ENCODE measurements around the gene PPIL1.

PPIL1 gene

DNA sequence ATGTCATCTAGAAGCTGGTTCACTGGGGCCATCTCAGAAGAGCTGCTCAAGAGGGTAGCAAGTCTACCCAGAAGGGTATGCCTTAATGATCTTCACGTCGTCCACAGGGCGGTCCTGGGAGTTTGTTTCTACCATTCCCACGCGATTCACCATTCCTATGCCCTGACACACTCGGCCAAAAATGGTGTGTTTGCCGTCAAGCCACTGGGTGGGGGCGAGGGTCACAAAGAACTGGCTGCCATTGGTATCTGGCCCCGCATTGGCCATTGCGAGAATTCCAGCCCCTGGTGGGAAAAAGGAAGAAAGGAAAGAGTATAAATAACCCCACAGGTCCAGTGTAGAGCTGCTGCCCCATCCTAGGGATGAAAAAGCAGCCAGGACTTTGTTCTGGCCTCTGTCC, 18.9 kb downstream of the PPIL1 start:
- TF ChIP-seq EGR1 (IDR thresholded peaks at IDR 0.05), result no peak
- no peak for TF ChIP-seq FOXM1 (IDR thresholded peaks at IDR 0.05; ENCODE audit: borderline replicate concordance, low read depth)
- TF ChIP-seq, protein P1, sequence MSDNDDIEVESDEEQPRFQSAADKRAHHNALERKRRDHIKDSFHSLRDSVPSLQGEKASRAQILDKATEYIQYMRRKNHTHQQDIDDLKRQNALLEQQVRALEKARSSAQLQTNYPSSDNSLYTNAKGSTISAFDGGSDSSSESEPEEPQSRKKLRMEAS (IDR thresholded peaks at IDR 0.05), result no peak
- no peak for TF ChIP-seq CREB1 (IDR thresholded peaks at IDR 0.05; ENCODE audit: low read depth)
- TF ChIP-seq CEBPB (IDR thresholded peaks at IDR 0.05), result no peak
- no peak for TF ChIP-seq TAF1 (IDR thresholded peaks at IDR 0.05; ENCODE audit: low read depth)
- TF ChIP-seq YY1 (IDR thresholded peaks at IDR 0.05; ENCODE audit: low read depth), result no peak
- TF ChIP-seq, protein P2, sequence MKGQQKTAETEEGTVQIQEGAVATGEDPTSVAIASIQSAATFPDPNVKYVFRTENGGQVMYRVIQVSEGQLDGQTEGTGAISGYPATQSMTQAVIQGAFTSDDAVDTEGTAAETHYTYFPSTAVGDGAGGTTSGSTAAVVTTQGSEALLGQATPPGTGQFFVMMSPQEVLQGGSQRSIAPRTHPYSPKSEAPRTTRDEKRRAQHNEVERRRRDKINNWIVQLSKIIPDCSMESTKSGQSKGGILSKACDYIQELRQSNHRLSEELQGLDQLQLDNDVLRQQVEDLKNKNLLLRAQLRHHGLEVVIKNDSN (IDR thresholded peaks at IDR 0.05), result no peak
- TF ChIP-seq, protein P3, sequence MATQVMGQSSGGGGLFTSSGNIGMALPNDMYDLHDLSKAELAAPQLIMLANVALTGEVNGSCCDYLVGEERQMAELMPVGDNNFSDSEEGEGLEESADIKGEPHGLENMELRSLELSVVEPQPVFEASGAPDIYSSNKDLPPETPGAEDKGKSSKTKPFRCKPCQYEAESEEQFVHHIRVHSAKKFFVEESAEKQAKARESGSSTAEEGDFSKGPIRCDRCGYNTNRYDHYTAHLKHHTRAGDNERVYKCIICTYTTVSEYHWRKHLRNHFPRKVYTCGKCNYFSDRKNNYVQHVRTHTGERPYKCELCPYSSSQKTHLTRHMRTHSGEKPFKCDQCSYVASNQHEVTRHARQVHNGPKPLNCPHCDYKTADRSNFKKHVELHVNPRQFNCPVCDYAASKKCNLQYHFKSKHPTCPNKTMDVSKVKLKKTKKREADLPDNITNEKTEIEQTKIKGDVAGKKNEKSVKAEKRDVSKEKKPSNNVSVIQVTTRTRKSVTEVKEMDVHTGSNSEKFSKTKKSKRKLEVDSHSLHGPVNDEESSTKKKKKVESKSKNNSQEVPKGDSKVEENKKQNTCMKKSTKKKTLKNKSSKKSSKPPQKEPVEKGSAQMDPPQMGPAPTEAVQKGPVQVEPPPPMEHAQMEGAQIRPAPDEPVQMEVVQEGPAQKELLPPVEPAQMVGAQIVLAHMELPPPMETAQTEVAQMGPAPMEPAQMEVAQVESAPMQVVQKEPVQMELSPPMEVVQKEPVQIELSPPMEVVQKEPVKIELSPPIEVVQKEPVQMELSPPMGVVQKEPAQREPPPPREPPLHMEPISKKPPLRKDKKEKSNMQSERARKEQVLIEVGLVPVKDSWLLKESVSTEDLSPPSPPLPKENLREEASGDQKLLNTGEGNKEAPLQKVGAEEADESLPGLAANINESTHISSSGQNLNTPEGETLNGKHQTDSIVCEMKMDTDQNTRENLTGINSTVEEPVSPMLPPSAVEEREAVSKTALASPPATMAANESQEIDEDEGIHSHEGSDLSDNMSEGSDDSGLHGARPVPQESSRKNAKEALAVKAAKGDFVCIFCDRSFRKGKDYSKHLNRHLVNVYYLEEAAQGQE (IDR thresholded peaks at IDR 0.05; ENCODE audit: low read depth), result no peak
- TF ChIP-seq NFIC (IDR thresholded peaks at IDR 0.05), result no peak
- TF ChIP-seq EP300 (IDR thresholded peaks at IDR 0.05; ENCODE audit: borderline replicate concordance), result no peak
- no peak for TF ChIP-seq TEAD4 (IDR thresholded peaks at IDR 0.05)
- TF ChIP-seq TCF12 (IDR thresholded peaks at IDR 0.05; ENCODE audit: low read depth), result no peak

DNA sequence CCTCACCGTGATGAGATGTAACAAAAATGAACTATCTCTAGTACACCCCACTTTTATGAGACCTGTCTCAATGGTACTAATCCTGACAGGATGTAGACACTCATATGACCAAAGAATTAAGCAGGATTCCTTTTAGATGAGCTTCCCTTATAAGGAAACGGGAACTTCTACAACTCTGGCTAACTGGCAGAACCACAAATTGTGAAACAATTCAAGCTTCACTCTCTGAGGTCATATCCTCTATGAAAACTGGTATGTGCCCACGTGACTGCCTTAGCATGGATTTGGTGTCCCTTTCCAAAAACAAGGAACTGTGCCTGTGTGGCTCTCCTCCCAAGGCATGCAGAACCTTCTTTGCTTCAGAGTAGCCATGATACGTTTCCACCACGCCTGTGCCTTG, 21.3 kb downstream of the PPIL1 start:
- peak; percentile 57 for TF ChIP-seq TEAD4 (IDR thresholded peaks at IDR 0.05)
- TF ChIP-seq, protein P1 (IDR thresholded peaks at IDR 0.05), result 0 out of 2 replicates have a peak, but pooled peaks have one; percentile 12
- TF ChIP-seq CEBPB (IDR thresholded peaks at IDR 0.05), result peak; percentile 79
- TF ChIP-seq, protein P2 (IDR thresholded peaks at IDR 0.05), result peak; percentile 94
- no peak for TF ChIP-seq TAF1 (IDR thresholded peaks at IDR 0.05; ENCODE audit: low read depth)
- no peak for TF ChIP-seq TCF12 (IDR thresholded peaks at IDR 0.05; ENCODE audit: low read depth)
- no peak for TF ChIP-seq YY1 (IDR thresholded peaks at IDR 0.05; ENCODE audit: low read depth)
- no peak for TF ChIP-seq NFIC (IDR thresholded peaks at IDR 0.05)
- TF ChIP-seq FOXM1 (IDR thresholded peaks at IDR 0.05; ENCODE audit: borderline replicate concordance, low read depth), result no peak
- TF ChIP-seq CREB1 (IDR thresholded peaks at IDR 0.05; ENCODE audit: low read depth), result peak; percentile 55; the same call in 1 of the 2 replicates

DNA sequence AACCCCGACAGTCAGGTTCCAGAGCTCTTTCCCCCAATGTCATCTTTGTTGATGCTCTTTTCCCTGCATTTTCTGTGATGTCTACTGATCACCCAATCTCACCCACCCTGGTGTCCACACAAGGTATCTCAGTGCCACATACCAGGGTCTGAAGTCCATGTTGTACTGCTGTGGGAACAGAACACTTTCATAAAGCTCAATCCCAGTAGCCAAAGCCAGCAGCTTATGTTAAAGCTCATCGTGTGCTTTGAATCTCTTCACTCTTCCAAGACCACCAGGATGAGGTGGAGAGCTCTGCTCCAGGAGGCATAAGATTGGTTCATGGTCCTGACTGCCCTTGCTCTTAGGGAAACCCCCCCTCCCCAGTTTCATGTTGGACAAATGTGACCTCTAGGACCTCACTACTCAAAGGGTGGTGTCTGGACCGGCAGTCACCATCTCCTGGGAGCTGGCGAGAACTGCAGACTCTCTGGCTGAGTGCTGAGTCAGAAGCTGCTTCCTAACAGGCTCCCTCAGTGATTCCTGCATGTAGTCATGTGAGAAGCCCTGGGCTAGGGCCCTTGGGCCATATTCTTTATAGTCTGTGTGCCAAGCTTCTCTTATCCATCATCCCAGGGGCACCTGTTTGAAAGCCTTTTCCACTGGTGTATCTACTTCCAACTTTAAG, 22.0 kb downstream of the PPIL1 start:
- TF ChIP-seq TAF1 (IDR thresholded peaks at IDR 0.05; ENCODE audit: low read depth), result no peak
- no peak for TF ChIP-seq RAD21 (IDR thresholded peaks at IDR 0.05; ENCODE audit: low read depth)
- TF ChIP-seq, protein P3 (IDR thresholded peaks at IDR 0.05; ENCODE audit: low read depth), result no peak
- no peak for TF ChIP-seq TEAD4 (IDR thresholded peaks at IDR 0.05)
- no peak for TF ChIP-seq EGR1 (IDR thresholded peaks at IDR 0.05)
- no peak for TF ChIP-seq CREB1 (IDR thresholded peaks at IDR 0.05; ENCODE audit: low read depth)
- TF ChIP-seq, protein P2 (IDR thresholded peaks at IDR 0.05), result no peak
- TF ChIP-seq, protein P1 (IDR thresholded peaks at IDR 0.05), result no peak
- TF ChIP-seq CEBPB (IDR thresholded peaks at IDR 0.05), result no peak
- no peak for TF ChIP-seq TCF12 (IDR thresholded peaks at IDR 0.05; ENCODE audit: low read depth)
- no peak for TF ChIP-seq YY1 (IDR thresholded peaks at IDR 0.05; ENCODE audit: low read depth)
- TF ChIP-seq ZBTB7A (IDR thresholded peaks at IDR 0.05; ENCODE audit: low read depth), result no peak
- TF ChIP-seq FOXM1 (IDR thresholded peaks at IDR 0.05; ENCODE audit: borderline replicate concordance, low read depth), result no peak
- no peak for TF ChIP-seq EP300 (IDR thresholded peaks at IDR 0.05; ENCODE audit: borderline replicate concordance)

DNA sequence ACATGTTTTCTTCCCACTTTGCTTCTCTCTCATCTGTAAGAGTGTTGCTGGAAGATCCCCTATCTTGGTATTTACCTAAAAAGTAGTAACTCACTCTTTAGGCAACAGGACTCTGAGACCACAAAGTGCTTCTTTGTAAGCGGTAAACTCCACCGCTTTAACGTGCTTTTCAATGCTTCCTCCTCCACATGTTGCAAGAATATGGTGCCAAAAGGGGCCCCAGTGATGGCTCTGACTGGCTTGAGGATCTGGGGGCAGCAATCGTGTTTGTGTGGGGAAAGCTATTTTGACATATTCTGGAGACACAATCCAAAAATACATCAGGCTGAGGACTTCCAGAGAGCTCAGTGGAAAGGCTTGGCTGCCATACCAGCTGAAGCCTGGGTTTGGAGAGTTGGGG, 23.0 kb downstream of the PPIL1 start:
- TF ChIP-seq ZBTB7A (IDR thresholded peaks at IDR 0.05; ENCODE audit: low read depth) (no peak), YY1 (IDR thresholded peaks at IDR 0.05; ENCODE audit: low read depth) (no peak), FOXM1 (IDR thresholded peaks at IDR 0.05; ENCODE audit: borderline replicate concordance, low read depth) (no peak), CREB1 (IDR thresholded peaks at IDR 0.05; ENCODE audit: low read depth) (no peak)

DNA sequence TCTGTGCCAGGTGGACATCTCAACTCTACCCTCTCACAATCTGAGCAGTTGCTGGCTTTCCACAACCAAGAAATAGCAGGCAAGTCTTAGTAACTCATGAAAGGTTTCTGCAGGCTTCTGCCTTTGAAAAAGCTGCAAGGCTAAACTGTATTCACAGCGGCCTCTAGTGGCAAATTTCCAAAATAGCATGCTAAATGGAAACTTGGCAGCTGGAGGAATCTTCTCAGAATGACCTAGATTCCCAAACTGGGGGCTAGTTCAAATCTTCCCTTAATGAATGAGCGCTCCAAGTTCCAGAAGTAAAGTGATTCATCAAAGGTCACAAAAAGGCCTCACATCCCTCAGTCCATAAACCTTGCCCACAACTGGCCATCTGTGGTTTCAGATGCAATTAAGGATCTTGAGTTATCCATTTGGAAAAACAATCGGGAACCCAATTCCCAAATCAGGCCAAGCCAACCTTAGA, 23.4 kb downstream of the PPIL1 start:
- no peak for TF ChIP-seq FOXM1 (IDR thresholded peaks at IDR 0.05; ENCODE audit: borderline replicate concordance, low read depth)
- TF ChIP-seq TEAD4 (IDR thresholded peaks at IDR 0.05), result 0 out of 2 replicates have a peak, but pooled peaks have one; percentile 8
- TF ChIP-seq RAD21 (IDR thresholded peaks at IDR 0.05; ENCODE audit: low read depth), result peak; percentile 72
- no peak for TF ChIP-seq TCF12 (IDR thresholded peaks at IDR 0.05; ENCODE audit: low read depth)
- no peak for TF ChIP-seq CEBPB (IDR thresholded peaks at IDR 0.05)
